GM21717 (cell line): ENCODE results near the gene POLR3B.
"Not testable (repeated sequence)": the region's sequence is repeated elsewhere in the genome, so short reads cannot be mapped to it uniquely, and the experiment has no call there.

Experiments
- ATAC-seq: cut with Tn5 transposase; IDR thresholded peaks from one replicate; pipeline ENCODE4 v1.9.1; 2021; ENCODE audit warnings: mild to moderate bottlenecking, moderate library complexity; ENCODE audit not compliant: unreplicated experiment

Gene POLR3B

DNA sequence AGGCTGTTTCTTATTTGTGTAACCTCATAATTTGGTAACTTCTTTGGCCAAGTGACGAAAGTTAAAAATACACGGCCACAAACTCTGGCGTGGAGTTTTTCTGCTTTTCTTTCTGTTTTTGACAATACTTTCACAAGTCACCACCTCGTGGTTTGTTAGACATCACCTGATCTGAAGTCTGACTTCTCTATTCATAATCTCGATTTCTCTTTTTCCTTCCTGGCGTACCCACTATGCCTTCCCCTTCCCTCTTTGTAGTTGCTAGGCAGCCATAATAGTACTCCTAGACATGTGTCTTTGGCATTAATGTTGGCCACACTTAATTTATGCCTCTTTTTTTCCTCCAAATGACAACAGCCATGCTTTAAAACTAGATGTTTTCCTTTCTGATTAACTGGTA lies 97.6 kb downstream of the POLR3B start:
- ATAC-seq: peak; percentile 70

DNA sequence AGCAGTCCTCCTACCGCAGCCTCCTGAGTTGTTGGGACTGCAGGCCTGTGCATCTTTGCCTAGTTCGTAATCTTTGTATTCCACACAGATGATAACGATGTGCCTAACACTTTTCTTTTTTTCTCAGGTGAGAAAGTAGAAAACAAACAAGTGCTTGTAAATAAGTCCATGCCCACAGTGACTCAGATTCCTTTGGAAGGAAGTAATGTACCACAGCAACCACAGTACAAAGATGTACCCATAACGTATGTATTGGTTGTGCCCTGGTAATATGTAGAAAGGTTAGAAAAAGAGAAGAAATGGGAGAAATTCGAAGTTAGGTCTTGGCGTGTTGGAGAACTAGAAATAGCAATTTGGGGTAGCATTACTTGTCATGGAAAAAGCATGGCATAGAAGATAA lies 101.6 kb downstream of the POLR3B start:
- ATAC-seq: no peak

DNA sequence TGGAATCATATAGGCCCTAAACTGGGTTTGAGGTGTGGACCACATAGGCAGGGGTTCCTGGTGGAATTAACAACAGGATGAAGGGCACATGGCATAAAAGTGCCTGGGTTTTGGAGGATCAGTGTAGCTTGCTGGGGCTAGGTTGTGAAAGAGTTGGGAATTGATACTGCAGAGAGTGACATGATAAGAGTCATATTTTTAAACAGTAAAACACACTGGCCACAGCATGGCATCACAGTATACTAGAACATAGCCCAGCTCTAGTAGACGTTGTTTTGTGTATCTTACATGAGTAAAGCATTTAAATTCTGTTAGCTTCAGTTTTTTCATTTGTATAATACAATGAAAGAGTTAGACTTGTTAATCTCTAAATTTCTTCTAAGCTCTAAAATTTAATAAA lies 102.0 kb downstream of the POLR3B start:
- no peak for ATAC-seq

DNA sequence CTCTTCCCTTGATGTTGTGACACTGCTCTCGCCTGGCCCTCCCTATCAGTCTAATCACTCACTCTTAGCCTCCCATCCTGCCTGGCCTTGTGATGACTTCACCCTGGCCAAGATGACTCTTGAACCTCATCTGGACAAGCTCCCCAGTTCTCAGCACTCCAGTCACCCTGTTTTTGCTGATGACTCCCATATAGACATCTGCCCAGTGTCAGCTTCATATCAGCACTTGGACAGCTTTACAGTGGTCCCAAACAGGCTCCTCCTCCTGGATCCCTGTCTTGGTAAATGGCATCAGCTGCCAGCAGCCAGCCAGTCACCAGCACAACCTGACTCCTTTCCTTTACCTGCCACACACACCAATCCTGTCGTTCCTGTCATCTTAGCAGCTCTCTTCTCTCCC lies 104.2 kb downstream of the POLR3B start:
- no peak for ATAC-seq

DNA sequence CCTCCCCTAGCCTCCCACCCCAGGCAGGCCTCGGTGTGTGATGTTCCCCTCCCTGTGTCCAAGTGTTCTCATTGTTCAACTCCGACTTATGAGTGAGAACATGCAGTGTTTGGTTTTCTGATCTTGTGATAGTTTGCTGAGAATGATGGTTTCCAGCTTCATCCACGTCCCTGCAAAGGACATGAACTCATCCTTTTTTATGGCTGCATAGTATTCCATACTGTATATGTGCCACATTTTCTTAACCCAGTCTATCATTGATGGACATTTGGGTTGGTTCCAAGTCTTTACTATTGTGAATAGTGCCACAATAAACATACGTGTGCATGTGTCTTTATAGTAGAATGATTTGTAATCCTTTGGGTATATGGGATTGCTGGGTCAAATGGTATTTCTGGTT lies 108.1 kb downstream of the POLR3B start:
- ATAC-seq: not testable (repeated sequence)

DNA sequence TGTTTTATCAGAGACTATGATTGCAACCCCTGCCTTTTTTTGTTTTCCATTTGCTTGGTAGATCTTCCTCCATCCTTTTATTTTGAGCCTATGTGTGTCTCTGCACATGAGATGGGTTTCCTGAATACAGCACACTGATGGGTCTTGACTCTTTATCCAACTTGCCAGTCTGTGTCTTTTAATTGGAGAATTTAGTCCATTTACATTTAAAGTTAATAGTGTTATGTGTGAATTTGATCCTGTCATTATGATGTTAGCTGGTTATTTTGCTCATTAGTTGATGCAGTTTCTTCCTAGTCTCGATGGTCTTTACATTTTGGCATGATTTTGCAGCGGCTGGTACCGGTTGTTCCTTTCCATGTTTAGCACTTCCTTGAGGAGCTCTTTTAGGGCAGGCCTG lies 118.1 kb downstream of the POLR3B start:
- ATAC-seq: not testable (repeated sequence)

DNA sequence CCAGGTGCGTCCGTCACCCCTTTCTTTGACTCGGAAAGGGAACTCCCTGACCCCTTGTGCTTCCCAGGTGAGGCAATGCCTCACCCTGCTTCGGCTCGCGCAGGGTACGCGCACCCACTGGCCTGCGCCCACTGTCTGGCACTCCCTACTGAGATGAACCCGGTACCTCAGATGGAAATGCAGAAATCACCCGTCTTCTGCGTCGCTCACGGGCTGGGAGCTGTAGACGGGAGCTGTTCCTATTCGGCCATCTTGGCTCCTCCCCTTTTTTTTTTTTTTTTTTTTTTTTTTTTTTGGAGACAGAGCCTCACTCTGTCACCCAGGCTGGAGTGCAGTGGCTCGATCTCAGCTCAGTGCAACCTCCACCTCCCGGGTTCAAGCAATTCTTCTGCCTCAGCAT lies 120.1 kb downstream of the POLR3B start:
- ATAC-seq: not testable (repeated sequence)

DNA sequence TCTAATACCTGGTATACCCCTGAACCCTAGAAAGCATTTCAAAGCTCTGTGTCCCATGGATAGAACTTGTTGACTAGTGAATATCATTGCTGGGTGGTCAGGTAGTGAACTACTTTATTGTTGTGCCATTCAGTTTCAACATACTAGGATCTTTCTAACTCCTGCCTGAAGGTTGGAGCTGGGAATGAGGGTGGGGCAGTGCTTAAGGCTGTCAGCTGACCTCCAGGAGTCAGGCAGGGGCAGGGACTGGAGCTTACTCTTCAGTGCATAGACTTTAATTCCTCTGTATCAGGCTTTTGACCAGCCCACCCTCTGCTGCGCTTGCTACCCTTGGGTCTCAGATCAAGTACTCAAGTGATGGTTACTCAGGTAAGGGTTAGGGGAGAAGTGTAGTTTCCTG lies 122.7 kb downstream of the POLR3B start:
- no peak for ATAC-seq

DNA sequence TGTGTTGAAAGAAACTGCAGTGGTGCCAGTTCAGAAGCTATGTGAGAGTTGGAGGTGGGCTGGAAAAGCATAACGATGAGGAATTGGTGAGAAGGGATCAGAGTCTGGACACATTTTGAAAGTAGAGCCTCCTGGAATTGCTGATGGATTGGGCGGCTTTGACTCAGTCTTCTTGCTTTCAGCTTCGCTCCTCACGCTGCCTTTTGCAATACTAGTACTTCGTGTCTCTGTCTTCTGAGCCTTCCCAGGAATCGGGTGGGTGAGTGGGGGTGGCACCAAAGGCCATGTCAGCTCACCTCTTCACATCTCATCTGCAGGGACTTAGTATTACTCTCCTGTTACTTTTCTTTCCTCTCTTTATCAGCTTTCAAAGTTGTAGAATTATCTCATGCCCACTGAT lies 123.7 kb downstream of the POLR3B start:
- no peak for ATAC-seq

DNA sequence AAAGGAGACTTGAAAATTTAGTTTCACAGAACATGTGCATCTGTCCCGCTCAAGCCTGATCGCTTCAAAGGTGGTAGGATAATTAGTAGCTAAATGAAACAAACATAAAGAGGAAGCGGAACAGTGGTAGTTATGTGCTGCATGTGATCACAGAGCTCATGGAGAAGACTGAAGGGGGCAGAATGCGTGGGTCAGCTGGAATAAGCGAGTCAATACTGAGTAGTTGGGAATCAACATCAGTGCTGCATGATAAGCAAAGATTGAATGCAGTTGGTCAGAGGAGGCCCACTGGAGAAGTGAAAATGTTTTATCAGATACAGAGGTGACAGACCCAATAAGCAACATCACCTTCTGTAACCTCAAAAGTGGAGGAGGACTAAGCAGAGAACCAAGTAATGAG lies 130.1 kb downstream of the POLR3B start:
- no peak for ATAC-seq

DNA sequence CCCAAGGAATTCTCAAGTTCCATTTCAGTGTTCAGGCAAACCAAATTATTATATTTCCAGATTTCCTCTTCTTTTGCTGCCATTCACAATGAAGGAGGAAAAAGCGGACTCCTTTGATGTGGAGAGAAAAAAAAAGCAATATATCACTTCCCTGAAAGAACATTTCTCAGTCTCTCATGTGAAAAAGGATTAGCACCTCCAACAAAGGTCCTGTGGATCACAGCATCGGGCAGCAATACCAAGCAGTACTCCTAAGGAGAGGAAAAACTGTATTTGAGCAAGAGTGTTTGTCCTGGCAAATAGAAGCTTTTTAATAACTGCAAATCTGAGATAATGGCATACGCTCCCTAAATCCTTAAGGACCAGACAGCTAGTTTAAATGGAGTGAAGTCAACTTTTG lies 131.3 kb downstream of the POLR3B start:
- no peak for ATAC-seq

DNA sequence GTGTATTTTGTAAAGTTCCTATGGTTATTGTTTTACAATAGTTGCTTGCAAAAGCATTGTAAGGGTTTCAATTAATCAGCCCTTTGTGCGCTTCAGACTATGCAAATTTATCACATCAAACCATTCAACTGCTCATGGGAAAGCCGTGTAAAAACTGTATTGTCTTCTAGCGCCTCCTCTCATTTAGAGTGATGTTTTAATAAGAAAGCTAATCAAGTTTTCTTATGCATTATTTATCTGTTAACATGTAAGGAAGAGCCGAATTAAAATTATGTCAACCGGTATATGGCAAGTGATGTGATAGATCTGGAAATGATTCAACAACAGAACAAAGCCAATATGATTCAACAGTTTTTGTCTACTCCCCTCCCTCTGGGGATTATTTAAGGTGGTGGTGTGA lies 132.7 kb downstream of the POLR3B start:
- ATAC-seq: no peak

DNA sequence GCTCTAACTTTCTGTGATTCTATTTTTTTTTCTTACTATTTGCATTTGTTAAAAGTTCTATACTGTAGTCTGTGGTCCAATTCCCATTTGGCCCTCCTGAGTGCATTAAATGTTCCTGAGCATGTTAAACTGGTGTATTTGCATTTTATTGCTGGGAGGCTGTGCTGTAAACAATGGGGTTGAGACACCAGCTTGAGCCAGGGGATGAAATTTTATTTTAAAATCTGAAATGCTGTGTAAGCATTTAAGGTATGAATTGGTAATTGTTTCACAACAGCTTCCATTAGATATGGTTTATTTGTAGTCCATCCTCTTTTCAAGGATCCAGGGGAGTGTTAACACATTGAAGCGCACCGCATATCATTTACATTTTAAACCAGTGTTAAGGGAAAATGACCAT lies 135.3 kb downstream of the POLR3B start:
- ATAC-seq: no peak

DNA sequence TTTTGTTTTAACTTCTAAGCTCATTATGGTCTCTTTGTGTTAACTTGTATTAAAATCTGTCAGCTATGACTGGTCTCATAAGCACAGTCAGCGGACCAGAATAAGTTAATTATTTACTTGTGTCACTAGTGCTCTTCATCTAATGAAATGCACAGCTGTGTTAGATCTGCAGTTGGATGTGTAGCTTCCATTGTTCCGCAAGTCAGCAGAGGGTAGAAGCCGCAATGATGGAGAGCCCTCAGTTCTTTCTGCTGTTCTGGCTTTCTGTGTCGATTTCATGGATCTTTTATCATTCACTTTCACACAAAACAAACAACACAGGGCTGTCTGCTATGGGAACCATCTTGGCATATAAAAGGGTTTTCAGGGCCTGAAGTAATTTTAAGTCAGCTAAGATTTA lies 136.0 kb downstream of the POLR3B start:
- no peak for ATAC-seq

DNA sequence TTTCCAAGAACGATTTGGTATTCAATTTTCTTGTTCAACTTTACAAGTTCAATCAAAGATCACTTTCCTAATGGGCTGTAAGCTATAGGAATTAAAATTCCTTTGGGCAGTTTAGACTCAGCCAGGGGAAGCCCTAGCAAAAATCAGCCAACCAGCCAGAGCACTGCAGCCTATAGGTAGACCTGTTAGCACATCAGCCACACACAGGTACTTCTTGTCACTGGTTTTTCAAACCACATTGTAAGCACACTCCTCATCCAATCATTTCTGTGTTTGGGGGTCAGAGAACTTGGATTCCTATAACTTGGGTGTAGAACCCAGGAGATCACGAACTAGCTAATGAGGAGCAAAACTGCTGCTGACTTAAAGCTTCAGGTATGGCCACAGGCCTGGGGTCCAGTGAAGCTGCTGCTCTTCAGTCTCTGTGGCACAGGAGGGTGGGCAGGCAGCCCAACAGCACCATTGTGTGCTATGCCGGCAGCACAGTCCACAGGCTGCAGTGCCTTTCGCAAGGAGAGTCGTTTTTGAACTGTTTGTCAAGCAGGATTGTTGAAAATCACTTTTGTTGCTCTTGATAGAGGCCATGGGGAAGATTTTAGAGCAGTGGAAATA lies 137.9 kb downstream of the POLR3B start:
- ATAC-seq: no peak

DNA sequence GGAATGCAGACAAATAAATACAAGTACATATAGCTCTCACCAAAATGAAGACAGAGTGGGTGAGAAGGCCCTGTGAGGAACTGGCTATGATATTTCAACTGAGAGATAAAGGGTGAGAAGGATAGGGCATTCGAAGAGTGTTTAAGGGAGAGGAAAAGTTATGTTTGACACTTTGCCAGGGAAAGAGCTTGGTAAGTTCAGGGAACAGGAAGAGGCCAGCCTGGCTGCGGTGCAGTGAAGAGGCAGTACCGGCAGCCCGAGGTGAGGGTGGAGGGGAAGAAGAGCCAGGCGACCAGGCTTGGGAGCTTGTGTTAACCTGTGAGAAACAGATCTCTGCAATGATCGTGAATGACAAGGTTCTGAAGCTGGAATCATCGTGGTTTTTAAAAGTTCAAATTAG lies 140.5 kb downstream of the POLR3B start:
- no peak for ATAC-seq

DNA sequence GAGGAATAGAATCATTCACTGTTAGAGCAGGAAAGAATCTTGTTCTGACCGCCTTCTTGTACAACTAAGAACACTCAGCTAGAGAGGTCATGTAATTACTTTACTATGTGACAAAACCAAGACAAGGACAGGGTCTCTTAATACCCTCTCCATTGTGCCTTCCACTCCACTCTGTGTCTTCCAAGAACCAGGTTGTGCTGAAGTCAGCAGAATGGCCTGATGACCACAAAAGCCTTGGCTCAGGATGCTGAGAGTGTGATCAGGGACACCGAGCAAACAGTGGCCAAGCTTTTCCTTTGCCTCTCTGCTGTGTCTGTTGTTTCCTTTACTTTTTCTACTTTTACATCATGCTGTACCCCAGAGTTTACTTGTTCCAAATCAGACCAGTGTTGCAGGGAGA lies 142.1 kb downstream of the POLR3B start:
- no peak for ATAC-seq

DNA sequence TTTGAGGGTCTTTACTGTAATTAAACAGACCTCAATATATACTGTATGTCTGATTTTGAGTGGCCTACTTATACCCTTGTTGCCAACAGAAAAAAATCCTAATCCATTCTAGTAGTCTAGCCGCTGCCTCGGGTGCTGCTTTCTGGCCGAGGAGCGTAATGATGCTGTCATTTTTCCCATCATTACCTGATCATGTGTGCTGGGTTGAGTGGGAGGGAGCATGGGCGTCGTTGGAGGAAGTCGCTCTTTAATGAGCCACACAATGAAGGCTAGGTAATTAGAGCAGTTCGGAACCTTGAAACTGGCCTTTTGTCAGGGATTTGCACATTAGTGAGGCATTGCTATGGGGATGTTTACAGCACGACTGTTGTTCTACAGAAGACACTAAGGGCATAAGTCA lies 149.1 kb downstream of the POLR3B start:
- no peak for ATAC-seq

DNA sequence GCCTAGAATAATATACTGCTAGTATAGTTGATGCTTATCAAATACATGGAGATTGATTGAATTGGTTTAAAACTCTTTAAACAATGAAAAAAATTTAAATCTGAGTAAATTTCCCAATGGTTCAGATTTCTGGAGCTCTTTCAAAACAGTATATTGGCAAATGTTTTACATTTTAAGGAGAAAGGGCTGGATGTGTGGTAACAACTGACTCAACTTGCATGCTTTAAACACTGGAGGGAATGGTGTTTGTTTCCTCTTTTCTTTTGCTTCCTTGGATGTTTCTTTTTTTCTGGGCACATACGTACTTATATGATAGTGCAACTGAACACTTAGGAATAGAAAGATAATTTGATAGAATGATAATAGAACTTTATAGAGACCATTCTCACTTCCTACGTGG lies 151.4 kb downstream of the POLR3B start:
- no peak for ATAC-seq

DNA sequence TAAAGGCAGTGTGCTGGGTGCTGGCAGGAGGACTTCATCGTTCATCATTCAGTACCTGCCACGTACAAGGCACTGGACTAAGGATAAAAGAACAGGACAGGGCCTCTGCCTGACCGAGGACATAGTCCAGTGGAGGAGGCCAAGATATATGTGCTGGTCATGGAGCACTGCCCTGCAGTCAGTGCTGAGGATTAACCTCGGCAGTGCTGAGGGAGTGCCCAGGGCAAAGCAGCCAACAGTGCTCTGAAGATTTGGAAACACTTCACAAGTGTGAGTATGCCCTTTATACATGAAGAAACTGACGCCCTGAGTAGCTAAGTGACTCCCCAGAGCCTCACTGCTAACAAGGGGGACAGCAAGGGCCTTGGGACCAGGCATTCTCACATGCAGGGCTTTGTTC lies 153.8 kb downstream of the POLR3B start:
- no peak for ATAC-seq

DNA sequence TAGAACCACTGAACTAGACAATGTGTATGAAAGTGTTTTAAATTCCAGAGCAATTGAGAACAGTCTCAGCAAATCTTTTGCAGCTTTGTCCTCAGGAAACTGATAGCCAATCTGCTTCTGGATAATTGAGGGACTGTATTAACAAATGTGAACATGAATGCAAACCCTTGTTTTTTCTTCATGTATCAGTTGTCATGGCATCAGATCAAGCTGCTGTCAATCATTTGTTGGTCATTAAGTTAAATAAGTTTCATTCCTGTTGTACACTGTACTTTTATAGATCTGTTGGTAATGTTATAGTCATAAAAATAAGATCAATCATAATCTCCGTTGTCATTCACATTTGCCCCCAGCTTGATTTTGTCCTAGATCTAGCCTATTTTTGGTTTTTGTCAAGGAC lies 159.8 kb downstream of the POLR3B start:
- ATAC-seq: no peak

DNA sequence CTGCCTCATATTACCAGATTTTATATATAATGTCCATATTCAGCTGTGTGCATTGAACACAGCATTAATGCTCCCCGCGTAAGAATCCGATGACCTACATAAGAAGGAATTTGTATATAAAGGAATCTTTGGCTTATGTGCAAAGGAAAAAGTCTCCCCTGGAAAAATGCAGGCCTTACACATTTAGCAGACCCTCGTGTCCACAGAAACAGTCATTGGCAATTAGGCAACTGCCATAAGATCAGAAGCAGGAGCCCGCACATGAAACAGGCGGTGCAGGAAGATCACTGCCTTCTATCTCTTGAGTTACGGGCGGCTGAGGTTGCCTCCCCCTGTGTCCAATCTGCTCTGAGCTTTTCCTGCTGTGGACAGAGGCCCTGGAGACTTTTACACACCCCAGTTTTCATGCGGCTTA lies 162.1 kb downstream of the POLR3B start:
- ATAC-seq: no peak

DNA sequence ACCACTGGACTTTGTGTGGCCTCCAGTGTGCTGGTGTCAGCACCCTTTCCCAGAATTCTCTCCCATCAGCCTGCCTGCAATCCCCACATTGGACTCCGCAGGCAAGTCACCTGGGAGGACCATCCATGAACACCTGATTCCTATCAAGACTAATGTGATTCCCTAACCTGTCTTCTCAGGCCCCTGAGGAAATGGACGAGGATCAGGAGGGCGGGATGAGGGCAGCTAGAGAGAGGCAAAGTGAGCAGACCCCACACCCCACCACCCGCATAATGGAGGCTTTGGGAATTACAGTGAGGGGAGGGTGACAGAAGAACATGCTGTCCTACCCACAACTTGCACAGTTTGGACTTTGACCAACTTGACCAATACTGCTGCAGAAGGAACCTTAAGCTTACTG lies 164.4 kb downstream of the POLR3B start:
- ATAC-seq: no peak

DNA sequence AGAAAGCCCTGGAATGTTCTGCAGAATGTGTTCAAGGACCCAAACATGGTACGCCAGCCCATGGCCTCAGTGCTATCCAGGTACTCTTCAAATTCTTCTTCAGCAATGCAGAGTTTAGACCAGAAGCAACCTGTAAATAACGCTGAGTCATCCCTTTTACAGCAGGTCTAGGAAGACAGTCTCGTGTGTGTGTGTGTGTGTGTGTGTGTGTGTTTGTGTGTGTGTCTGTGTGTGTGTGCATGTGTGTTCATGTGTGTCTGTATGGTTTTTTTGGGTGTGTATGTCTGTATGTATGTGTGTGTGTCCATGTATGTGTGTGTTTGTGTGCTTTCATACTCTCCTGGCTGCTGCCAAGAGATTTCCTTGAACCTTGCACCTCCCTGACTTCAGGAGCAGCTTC lies 165.2 kb downstream of the POLR3B start:
- no peak for ATAC-seq
